Endothelial cell (in vitro differentiated cells): Measurements from ENCODE around the gene KIF21B. TPM values are rescaled to one million over a fixed set of nuclear protein-coding genes. Genes with fewer than 3 reads are reported as not detected.

ENCODE experiments used
- DNase-seq: peaks from one replicate; pipeline ENCODE4 v3.0.0; 2021; ENCODE audit warnings: low spot score
- H3K27ac Mint-ChIP-seq: one replicate; pipeline ENCODE4 v1.8.0; 2021; ENCODE audit warnings: mixed read lengths, inconsistent platforms; ENCODE audit not compliant: unreplicated experiment
- H3K27me3 Mint-ChIP-seq: one replicate; pipeline ENCODE4 v1.8.0; 2021; ENCODE audit warnings: mild to moderate bottlenecking, moderate library complexity, mixed read lengths, inconsistent platforms; ENCODE audit not compliant: unreplicated experiment
- H3K36me3 Mint-ChIP-seq: one replicate; pipeline ENCODE4 v1.8.0; 2021; ENCODE audit warnings: mild to moderate bottlenecking, low read depth, mixed read lengths, inconsistent platforms; ENCODE audit not compliant: unreplicated experiment
- H3K4me1 Mint-ChIP-seq: one replicate; pipeline ENCODE4 v1.8.0; 2021; ENCODE audit warnings: mild to moderate bottlenecking, mixed read lengths, inconsistent platforms; ENCODE audit not compliant: unreplicated experiment
- H3K4me3 Mint-ChIP-seq: one replicate; pipeline ENCODE4 v1.8.0; 2021; ENCODE audit warnings: mild to moderate bottlenecking, mixed read lengths, inconsistent platforms; ENCODE audit not compliant: unreplicated experiment
- H3K9me3 Mint-ChIP-seq: one replicate; pipeline ENCODE4 v1.8.0; 2021; ENCODE audit warnings: mixed read lengths, inconsistent platforms; ENCODE audit not compliant: unreplicated experiment
- total RNA-seq: library from RNA; stranded (reverse); fragmentation: NEBNext Ultra II Directional; extraction: Animal tissue kit (Norgen Biotek cat#: 25700); gene quantifications from one replicate; pipeline ENCODE4 v1.2.1, GENCODE V29; 2021; ENCODE audit not compliant: unreplicated experiment
- TF ChIP-seq, protein P1 (sequence below): fragments of 200-600 bp; sonication (generic); IDR thresholded peaks from one replicate; pipeline ENCODE4 v1.5.0; 2021; ENCODE audit warnings: antibody characterized with exemption; ENCODE audit not compliant: unreplicated experiment

Gene KIF21B
- total RNA-seq, 1 donor from 2014 or later: 8.4 TPM

DNA sequence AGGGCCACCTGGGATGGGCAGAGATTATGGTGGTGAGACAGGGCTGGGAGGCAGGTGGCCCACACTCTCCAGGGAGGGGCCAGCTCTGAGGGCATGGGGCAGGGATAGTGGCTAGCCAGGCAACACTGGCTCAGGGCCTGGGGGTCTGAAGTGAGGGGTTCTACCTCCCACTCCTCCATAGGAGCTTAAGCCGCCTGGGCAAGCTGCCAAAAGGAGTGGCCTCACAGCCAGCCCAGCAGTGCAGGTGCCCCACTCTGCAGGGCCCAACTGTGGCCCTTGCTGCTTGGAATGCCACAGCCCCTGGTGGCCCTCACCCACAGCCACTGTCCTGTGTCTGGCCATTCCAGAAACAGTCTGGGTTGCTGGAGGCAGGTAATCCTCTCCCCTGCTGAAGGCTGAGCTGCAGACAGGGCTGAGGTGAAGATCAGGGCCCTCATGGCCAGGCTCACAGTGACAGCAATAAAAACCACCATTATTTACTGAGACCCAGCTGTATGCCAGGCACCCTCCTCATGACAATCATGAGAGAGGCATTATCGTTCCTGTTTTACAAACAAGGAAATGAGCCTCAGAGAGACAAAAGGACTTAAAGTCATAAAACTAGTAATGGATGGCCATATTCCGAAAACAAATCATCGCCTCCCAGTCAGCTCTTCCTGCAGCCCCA lies 31.0 kb downstream of the KIF21B start:
- TF ChIP-seq, protein P1, sequence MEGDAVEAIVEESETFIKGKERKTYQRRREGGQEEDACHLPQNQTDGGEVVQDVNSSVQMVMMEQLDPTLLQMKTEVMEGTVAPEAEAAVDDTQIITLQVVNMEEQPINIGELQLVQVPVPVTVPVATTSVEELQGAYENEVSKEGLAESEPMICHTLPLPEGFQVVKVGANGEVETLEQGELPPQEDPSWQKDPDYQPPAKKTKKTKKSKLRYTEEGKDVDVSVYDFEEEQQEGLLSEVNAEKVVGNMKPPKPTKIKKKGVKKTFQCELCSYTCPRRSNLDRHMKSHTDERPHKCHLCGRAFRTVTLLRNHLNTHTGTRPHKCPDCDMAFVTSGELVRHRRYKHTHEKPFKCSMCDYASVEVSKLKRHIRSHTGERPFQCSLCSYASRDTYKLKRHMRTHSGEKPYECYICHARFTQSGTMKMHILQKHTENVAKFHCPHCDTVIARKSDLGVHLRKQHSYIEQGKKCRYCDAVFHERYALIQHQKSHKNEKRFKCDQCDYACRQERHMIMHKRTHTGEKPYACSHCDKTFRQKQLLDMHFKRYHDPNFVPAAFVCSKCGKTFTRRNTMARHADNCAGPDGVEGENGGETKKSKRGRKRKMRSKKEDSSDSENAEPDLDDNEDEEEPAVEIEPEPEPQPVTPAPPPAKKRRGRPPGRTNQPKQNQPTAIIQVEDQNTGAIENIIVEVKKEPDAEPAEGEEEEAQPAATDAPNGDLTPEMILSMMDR: no peak
- H3K27ac Mint-ChIP-seq: no peak overlapping the region
- H3K4me1 Mint-ChIP-seq: peaks cover 7% of the 10 kb centered on the region
- H3K27me3 Mint-ChIP-seq: peaks cover 15% of the 10 kb centered on the region
- no peak for DNase-seq
- H3K4me3 Mint-ChIP-seq: no peak overlapping the region
- H3K36me3 Mint-ChIP-seq: peaks cover 5% of the 10 kb centered on the region
- no peaks in the 10 kb centered on the region for H3K9me3 Mint-ChIP-seq

DNA sequence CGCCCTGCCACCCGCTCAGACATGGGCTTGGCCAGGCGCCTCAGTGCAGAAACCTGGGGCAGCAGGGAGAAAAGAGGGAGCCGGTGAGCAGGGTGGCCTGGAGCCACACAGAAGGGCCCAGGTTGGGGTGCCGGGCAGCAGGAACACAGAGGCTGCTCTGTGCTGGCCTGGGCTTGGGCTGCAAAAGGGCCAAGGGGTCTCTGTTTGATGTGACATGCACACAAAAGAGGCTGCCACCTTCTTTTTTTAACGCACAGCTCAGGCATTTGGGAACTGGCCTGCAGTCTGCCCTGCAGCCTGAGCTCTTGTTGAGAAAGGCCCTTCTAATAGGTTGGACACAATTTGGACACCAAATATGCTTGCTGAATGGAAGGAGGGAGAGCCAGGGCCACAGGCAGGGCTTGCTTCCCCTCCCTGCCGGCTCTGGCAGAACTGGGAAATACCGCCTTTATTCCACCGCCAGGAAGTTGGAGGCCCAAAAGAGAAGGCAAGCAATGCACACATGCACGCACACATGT lies 32.4 kb downstream of the KIF21B start:
- Mint-ChIP-seq H3K27ac (no peak overlapping the region), H3K9me3 (no peaks in the 10 kb centered on the region), H3K4me3 (no peak overlapping the region), H3K27me3 (peaks cover 12% of the 10 kb centered on the region), H3K36me3 (peaks cover 5% of the 10 kb centered on the region), H3K4me1 (no peaks in the 10 kb centered on the region)
- TF ChIP-seq, protein P1: no peak
- no peak for DNase-seq

- H3K27me3 Mint-ChIP-seq: peaks cover 12% of the 10 kb centered on the region
- no peaks in the 10 kb centered on the region for H3K9me3 Mint-ChIP-seq
Measured at GRCh38 chr1:200990114-200990513, 33.4 kb downstream of the KIF21B start.

DNA sequence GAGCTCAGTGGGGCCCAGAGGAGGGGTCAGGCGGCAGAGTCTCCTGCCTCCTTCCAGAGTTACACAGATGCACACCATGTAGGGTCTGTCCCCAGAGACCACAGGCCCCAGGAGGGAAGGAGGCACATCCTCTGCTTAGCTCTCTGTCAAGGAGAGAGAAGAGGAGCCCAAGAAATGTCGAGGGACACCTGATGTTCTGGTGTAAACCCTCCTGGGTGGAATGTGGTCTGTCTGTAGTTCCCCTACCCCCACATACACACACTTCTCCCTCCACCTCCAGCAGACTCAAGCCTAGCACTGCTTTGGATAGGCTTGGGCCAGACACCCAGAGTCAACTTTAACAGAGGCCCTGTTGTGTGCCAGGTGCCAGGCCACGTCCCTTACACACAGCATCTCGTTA lies 34.2 kb downstream of the KIF21B start:
- TF ChIP-seq, protein P1: no peak
- Mint-ChIP-seq H3K27me3 (peaks cover 12% of the 10 kb centered on the region), H3K9me3 (no peaks in the 10 kb centered on the region), H3K4me1 (no peaks in the 10 kb centered on the region), H3K27ac (no peak overlapping the region), H3K36me3 (peaks cover 5% of the 10 kb centered on the region), H3K4me3 (no peak overlapping the region)
- no peak for DNase-seq

More at GRCh38 chr1:200990114-200990513, 33.4 kb downstream of the KIF21B start:
- no peak overlapping the region for H3K4me3 Mint-ChIP-seq
- DNase-seq: no peak
- H3K27ac Mint-ChIP-seq: no peak overlapping the region
- H3K4me1 Mint-ChIP-seq: no peaks in the 10 kb centered on the region
- H3K36me3 Mint-ChIP-seq: peaks cover 5% of the 10 kb centered on the region
- TF ChIP-seq, protein P1: no peak

DNA sequence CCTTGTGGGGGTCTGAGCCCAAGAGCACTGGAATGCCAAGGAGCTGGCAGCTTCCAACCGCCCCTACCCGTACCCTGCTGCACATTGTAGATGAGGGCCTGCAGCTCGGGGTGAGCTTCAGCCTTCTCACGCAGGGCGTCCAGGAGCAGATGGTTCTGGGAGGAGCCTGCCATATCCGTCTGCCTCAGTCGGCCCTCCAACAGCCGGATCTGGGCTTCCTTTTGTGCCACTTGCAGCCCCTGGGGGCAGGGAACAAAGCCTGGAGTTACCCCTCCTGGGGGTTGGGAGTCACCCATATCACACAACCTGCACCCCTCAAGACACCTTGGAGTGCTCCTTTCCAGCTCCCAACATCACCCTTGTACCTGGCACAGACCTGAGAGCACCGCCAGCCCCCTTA lies 34.8 kb downstream of the KIF21B start:
- H3K27ac Mint-ChIP-seq: no peak overlapping the region

More for the DNA sequence above, 34.8 kb downstream of the KIF21B start:
- DNase-seq: no peak
- Mint-ChIP-seq H3K27me3 (peaks cover 12% of the 10 kb centered on the region), H3K36me3 (peaks cover 5% of the 10 kb centered on the region), H3K4me3 (no peak overlapping the region), H3K9me3 (no peaks in the 10 kb centered on the region), H3K4me1 (no peaks in the 10 kb centered on the region)
- TF ChIP-seq, protein P1: no peak
